Muscle of leg (tissue), 11 donors: ENCODE data around the gene NKAIN2. TPM values are rescaled to one million over a fixed set of nuclear protein-coding genes. Genes with fewer than 3 reads are reported as not detected.

Source experiments
- DNase-seq: peaks from one replicate; pipeline ENCODE4 v3.0.0; 2013
- H3K27ac ChIP-seq: one replicate; pipeline ENCODE4 v1.5.1; 2013; ENCODE audit warnings: mild to moderate bottlenecking, low read length, control low read depth
- H3K27me3 ChIP-seq: one replicate; pipeline ENCODE4 v1.6.1; 2013; ENCODE audit warnings: low read length; ENCODE audit not compliant: control insufficient read depth, insufficient read depth
- H3K36me3 ChIP-seq: one replicate; pipeline ENCODE4 v1.6.1; 2013; ENCODE audit warnings: low read length; ENCODE audit not compliant: control insufficient read depth, insufficient read depth
- H3K4me1 ChIP-seq: one replicate; pipeline ENCODE4 v1.6.1; 2013; ENCODE audit warnings: low read length; ENCODE audit not compliant: control insufficient read depth, insufficient read depth
- H3K4me3 ChIP-seq: one replicate; pipeline ENCODE4 v1.5.1; 2013; ENCODE audit warnings: low read length, control low read depth
- H3K9me3 ChIP-seq: replicated peaks from 2 replicates; pipeline ENCODE4 v1.6.1; 2013; ENCODE audit warnings: low read depth, low read length; ENCODE audit not compliant: control insufficient read depth
- WGBS: methylation state at CpG from one replicate; pipeline ENCODE4 v1.1.5; 2013; ENCODE audit warnings: missing lambda C conversion rate; ENCODE audit not compliant: insufficient coverage; 5-methylcytosine and 5-hydroxymethylcytosine counted together
- polyA plus RNA-seq, 8 donors: library from polyadenylated mRNA; unstranded; fragments of 120-200 nt; gene quantifications; one replicate each; pipeline versions ENCODE4 v1.2.1 to v1.2.3, GENCODE V29; 2013; ENCODE audit warnings: inconsistent platforms in 1 of 8, low replicate concordance in 1 of 8; ENCODE audit not compliant: insufficient read length in 8 of 8, insufficient read depth in 1 of 8
- total RNA-seq: library from RNA; stranded (reverse); fragments of 120-200 nt; gene quantifications from one replicate; pipeline ENCODE4 v1.2.4, GENCODE V29; 2013

Gene NKAIN2
- total and polyA plus RNA-seq, 9 donors: 2.5 to 10.1 (median 7.9) TPM

GRCh38 chr6:124738482-124738881 lies 934.8 kb downstream of the NKAIN2 start:
- no peak overlapping the region for H3K4me3 ChIP-seq
- no peak overlapping the region for H3K27ac ChIP-seq
- no peaks in the 10 kb centered on the region for H3K9me3 ChIP-seq
- peak; percentile 49 for DNase-seq
- no peaks in the 10 kb centered on the region for H3K4me1 ChIP-seq
- no peaks in the 10 kb centered on the region for H3K27me3 ChIP-seq
- H3K36me3 ChIP-seq: no peaks in the 10 kb centered on the region

GRCh38 chr6:124741341-124741740 lies 937.7 kb downstream of the NKAIN2 start:
- no peaks in the 10 kb centered on the region for H3K9me3 ChIP-seq
- H3K4me1 ChIP-seq: no peaks in the 10 kb centered on the region
- no CpG with 5 or more reads among the region's 2 CpGs for WGBS

GRCh38 chr6:124742971-124743370 lies 939.3 kb downstream of the NKAIN2 start:
- WGBS: 83% methylated on average over 1 of the region's 2 CpGs
- Histone ChIP-seq H3K27me3 (no peaks in the 10 kb centered on the region), H3K27ac (no peak overlapping the region), H3K9me3 (no peaks in the 10 kb centered on the region), H3K4me3 (no peak overlapping the region), H3K36me3 (no peaks in the 10 kb centered on the region), H3K4me1 (no peaks in the 10 kb centered on the region)
- no peak for DNase-seq

More at GRCh38 chr6:124741341-124741740, 937.7 kb downstream of the NKAIN2 start:
- no peak for DNase-seq
- H3K27ac ChIP-seq: no peak overlapping the region
- no peaks in the 10 kb centered on the region for H3K27me3 ChIP-seq
- H3K36me3 ChIP-seq: no peaks in the 10 kb centered on the region
- H3K4me3 ChIP-seq: no peak overlapping the region

GRCh38 chr6:124743420-124743819 lies 939.8 kb downstream of the NKAIN2 start:
- Histone ChIP-seq H3K4me1 (no peaks in the 10 kb centered on the region), H3K4me3 (no peak overlapping the region), H3K36me3 (no peaks in the 10 kb centered on the region), H3K27ac (no peak overlapping the region), H3K9me3 (no peaks in the 10 kb centered on the region), H3K27me3 (no peaks in the 10 kb centered on the region)
- no peak for DNase-seq
- no CpG with 5 or more reads among the region's 2 CpGs for WGBS

GRCh38 chr6:124747349-124747748 lies 943.7 kb downstream of the NKAIN2 start:
- Histone ChIP-seq H3K27me3 (no peaks in the 10 kb centered on the region), H3K9me3 (no peaks in the 10 kb centered on the region), H3K4me3 (no peak overlapping the region), H3K36me3 (no peaks in the 10 kb centered on the region), H3K4me1 (no peaks in the 10 kb centered on the region), H3K27ac (no peak overlapping the region)
- 38% methylated on average over 1 of the region's 2 CpGs for WGBS
- DNase-seq: no peak

- no peak overlapping the region for H3K4me3 ChIP-seq
- no peak for DNase-seq
- H3K9me3 ChIP-seq: no peaks in the 10 kb centered on the region
- no peak overlapping the region for H3K27ac ChIP-seq
- H3K36me3 ChIP-seq: no peaks in the 10 kb centered on the region
- no peaks in the 10 kb centered on the region for H3K4me1 ChIP-seq
- WGBS: no CpG with 5 or more reads among the region's 2 CpGs
- H3K27me3 ChIP-seq: no peaks in the 10 kb centered on the region
Observed at GRCh38 chr6:124748778-124749177, 945.1 kb downstream of the NKAIN2 start.

- Histone ChIP-seq H3K36me3 (no peaks in the 10 kb centered on the region), H3K27ac (no peak overlapping the region), H3K4me3 (no peak overlapping the region), H3K9me3 (no peaks in the 10 kb centered on the region), H3K4me1 (no peaks in the 10 kb centered on the region), H3K27me3 (no peaks in the 10 kb centered on the region)
- DNase-seq: no peak
- WGBS: no CpG with 5 or more reads among the region's 1 CpG
Observed at GRCh38 chr6:124753001-124753400, 949.3 kb downstream of the NKAIN2 start.

- no peak overlapping the region for H3K27ac ChIP-seq
- no peaks in the 10 kb centered on the region for H3K27me3 ChIP-seq
- H3K9me3 ChIP-seq: no peaks in the 10 kb centered on the region
- H3K4me3 ChIP-seq: no peak overlapping the region
- no peak for DNase-seq
- no peaks in the 10 kb centered on the region for H3K36me3 ChIP-seq
- WGBS: 20% methylated on average over 1 of the region's 4 CpGs
- no peaks in the 10 kb centered on the region for H3K4me1 ChIP-seq
Observed at GRCh38 chr6:124753562-124754105, 950.0 kb downstream of the NKAIN2 start.

GRCh38 chr6:124755321-124755720 lies 951.7 kb downstream of the NKAIN2 start:
- no peaks in the 10 kb centered on the region for H3K27me3 ChIP-seq
- no peaks in the 10 kb centered on the region for H3K4me1 ChIP-seq
- 100% methylated on average over 1 of the region's 2 CpGs for WGBS
- DNase-seq: no peak
- no peaks in the 10 kb centered on the region for H3K9me3 ChIP-seq
- H3K4me3 ChIP-seq: no peak overlapping the region
- H3K36me3 ChIP-seq: no peaks in the 10 kb centered on the region
- no peak overlapping the region for H3K27ac ChIP-seq

- no peaks in the 10 kb centered on the region for H3K9me3 ChIP-seq
- H3K27ac ChIP-seq: no peak overlapping the region
- no peaks in the 10 kb centered on the region for H3K27me3 ChIP-seq
- DNase-seq: peak; percentile 10
- H3K4me1 ChIP-seq: no peaks in the 10 kb centered on the region
- no peak overlapping the region for H3K4me3 ChIP-seq
- H3K36me3 ChIP-seq: no peaks in the 10 kb centered on the region
Observed at GRCh38 chr6:124757560-124757959, 953.9 kb downstream of the NKAIN2 start.

- Histone ChIP-seq H3K36me3 (no peaks in the 10 kb centered on the region), H3K9me3 (no peaks in the 10 kb centered on the region), H3K4me3 (no peak overlapping the region), H3K27me3 (no peaks in the 10 kb centered on the region), H3K4me1 (no peaks in the 10 kb centered on the region), H3K27ac (no peak overlapping the region)
- no CpG with 5 or more reads among the region's 1 CpG for WGBS
- DNase-seq: no peak
Observed at GRCh38 chr6:124758663-124759062, 955.0 kb downstream of the NKAIN2 start.
